ENCODE data around the gene RAPGEF5. TPM values are rescaled to one million over a fixed set of nuclear protein-coding genes. Genes with fewer than 3 reads are reported as not detected.

The RAPGEF5 gene
- total and polyA plus RNA-seq, 2 experiments from 2014 or later = 0.21 TPM; not detected in 1

GRCh38 chr7:22127835-22128527 lies 229.0 kb downstream of the RAPGEF5 start:
- H3K4me3 ChIP-seq = no peak overlapping the region

DNA sequence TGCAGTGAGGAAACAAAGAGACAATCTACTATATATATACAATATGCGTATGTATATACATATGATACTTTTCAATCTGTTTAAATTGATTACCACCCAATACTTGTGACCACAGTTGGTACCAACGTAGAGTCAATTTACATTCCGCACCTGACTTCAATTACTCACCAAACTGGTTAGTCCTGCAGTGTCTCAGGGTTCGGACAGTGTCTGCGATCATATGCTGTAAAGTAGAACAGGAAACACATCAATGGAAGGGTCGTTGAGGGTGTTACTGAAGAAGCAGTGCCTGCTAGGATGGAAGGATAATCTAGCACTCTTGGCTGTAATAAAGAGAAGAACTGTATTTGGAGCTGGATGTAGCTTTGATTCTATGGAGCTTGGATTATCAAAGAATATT lies 231.5 kb downstream of the RAPGEF5 start:
- TF ChIP-seq CTCF (IDR thresholded peaks at IDR 0.05; ENCODE audit: low read depth, low read length) = no peak
- Histone ChIP-seq H3K4me1 (ENCODE audit: low read depth) (peaks cover 11% of the 10 kb centered on the region), H3K27me3 (no peaks in the 10 kb centered on the region), H3K4me3 (no peak overlapping the region), H3K36me3 (no peaks in the 10 kb centered on the region), H3K9me3 (ENCODE audit: low read depth) (no peaks in the 10 kb centered on the region), H3K27ac (no peak overlapping the region)
- no peak for DNase-seq (ENCODE audit: low read depth in 1 of 2, low spot score in 1 of 2)

More at GRCh38 chr7:22127835-22128527, 229.0 kb downstream of the RAPGEF5 start:
- no peak for TF ChIP-seq CTCF (IDR thresholded peaks at IDR 0.05; ENCODE audit: low read depth, low read length)
- no peak overlapping the region for H3K27ac ChIP-seq
- H3K36me3 ChIP-seq = no peaks in the 10 kb centered on the region
- peaks cover 11% of the 10 kb centered on the region for H3K4me1 ChIP-seq (ENCODE audit: low read depth)
- H3K9me3 ChIP-seq (ENCODE audit: low read depth) = no peaks in the 10 kb centered on the region
- peak in 1 of 2 donors; percentile 36 for DNase-seq (ENCODE audit: low read depth in 1 of 2, low spot score in 1 of 2)
- H3K27me3 ChIP-seq = no peaks in the 10 kb centered on the region

DNA sequence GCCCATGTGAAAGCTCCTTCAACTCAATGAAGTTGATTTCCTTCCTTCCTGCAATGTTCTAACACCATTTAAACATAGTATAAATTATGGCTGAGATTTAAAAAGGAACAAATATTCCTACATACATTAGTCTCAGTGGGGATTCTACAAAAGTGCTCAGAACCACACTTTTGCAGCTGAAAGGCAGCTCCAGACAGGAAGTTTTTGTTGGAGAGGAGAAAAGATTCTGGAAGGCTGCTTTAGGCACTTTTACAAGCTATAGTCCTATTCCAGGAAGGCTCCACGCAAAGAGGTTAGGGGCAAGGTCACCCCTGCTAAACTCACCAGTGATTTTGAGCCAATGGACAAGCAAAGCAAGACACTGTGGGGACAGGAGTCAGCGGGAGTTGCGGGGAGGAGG lies 232.0 kb downstream of the RAPGEF5 start:
- peaks cover 9% of the 10 kb centered on the region for H3K4me1 ChIP-seq (ENCODE audit: low read depth)
- no peak for TF ChIP-seq CTCF (IDR thresholded peaks at IDR 0.05; ENCODE audit: low read depth, low read length)
- no peak overlapping the region for H3K27ac ChIP-seq
- H3K27me3 ChIP-seq = no peaks in the 10 kb centered on the region
- H3K9me3 ChIP-seq (ENCODE audit: low read depth) = no peaks in the 10 kb centered on the region
- H3K4me3 ChIP-seq = no peak overlapping the region
- no peaks in the 10 kb centered on the region for H3K36me3 ChIP-seq
- DNase-seq (ENCODE audit: low read depth in 1 of 2, low spot score in 1 of 2) = no peak

GRCh38 chr7:22123139-22123538 lies 233.8 kb downstream of the RAPGEF5 start:
- no peak for TF ChIP-seq CTCF (IDR thresholded peaks at IDR 0.05; ENCODE audit: low read depth, low read length)
- no peaks in the 10 kb centered on the region for H3K4me1 ChIP-seq (ENCODE audit: low read depth)
- H3K27ac ChIP-seq = no peak overlapping the region
- no peaks in the 10 kb centered on the region for H3K36me3 ChIP-seq
- H3K9me3 ChIP-seq (ENCODE audit: low read depth) = no peaks in the 10 kb centered on the region
- H3K27me3 ChIP-seq = no peaks in the 10 kb centered on the region
- no peak overlapping the region for H3K4me3 ChIP-seq
- DNase-seq (ENCODE audit: low read depth in 1 of 2, low spot score in 1 of 2) = no peak

DNA sequence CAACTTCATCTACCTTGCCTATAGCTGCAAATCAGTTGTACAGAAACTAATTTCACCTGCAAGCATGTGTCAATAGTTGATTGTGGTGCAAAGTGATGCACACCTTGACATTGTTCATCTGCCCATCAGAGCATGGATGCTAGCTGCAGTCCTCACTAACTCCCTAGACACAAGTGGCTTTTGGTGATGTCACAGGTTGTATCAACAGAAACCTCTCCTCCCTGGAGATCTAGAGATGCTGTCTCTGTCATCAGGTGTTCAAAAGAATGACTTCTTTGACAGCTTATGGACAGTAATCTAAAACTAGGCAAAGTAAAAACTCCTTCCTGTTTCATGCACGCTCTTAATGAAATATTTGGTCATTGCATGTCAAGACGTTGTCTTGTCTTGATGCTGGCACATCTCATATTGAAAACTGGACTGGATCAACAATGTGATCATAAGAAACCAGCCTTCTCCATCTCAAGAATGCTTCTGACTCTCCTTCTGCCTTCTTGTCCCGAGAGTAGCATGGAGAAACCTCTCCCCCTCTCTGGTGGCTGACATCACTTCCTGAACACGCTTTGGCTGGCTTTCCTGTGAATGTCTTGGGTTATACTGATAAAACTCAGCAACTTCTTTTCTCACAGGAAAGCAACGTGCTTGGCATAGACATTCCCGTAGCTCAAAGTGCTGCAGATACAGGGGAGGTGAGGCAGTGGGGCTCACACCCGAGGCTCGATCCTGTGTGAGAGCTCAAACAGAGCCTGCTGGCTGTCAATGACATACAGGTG lies 235.1 kb downstream of the RAPGEF5 start:
- H3K4me1 ChIP-seq (ENCODE audit: low read depth) = no peaks in the 10 kb centered on the region
- no peak overlapping the region for H3K4me3 ChIP-seq
- peak in 1 of 2 donors; percentile 76 for DNase-seq (ENCODE audit: low read depth in 1 of 2, low spot score in 1 of 2)
- TF ChIP-seq CTCF (IDR thresholded peaks at IDR 0.05; ENCODE audit: low read depth, low read length) = no peak
- no peaks in the 10 kb centered on the region for H3K9me3 ChIP-seq (ENCODE audit: low read depth)
- H3K36me3 ChIP-seq = no peaks in the 10 kb centered on the region
- H3K27me3 ChIP-seq = no peaks in the 10 kb centered on the region
- no peak overlapping the region for H3K27ac ChIP-seq

Measured in cardiac muscle cell (in vitro differentiated cells and primary cell).